ENCODE measurements around the gene AKT1S1.

DNA sequence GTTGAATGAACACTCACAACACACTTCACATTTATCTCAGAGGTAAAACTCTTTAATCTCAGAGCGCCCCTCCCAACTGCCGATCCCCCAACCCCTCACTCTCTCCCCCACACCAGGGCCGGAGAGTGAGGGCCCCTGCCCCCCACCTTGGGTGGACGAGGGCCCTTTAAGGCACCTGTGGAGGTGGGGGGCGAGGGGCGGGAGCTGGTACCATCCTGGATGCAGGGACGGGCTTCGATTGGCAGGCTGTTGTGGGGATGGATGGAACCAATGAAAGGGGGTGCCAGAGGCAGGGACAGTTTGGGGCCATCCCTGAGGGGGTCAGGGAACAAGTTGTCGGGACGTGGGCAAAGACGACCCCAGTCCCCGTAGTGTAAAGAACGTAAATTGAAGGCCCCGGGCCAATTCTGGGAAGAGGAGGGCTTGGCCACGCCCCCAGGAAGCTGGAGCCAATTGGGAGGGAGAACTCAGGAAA lies 8.1 kb downstream of the AKT1S1 start:
- TF ChIP-seq, protein P1, sequence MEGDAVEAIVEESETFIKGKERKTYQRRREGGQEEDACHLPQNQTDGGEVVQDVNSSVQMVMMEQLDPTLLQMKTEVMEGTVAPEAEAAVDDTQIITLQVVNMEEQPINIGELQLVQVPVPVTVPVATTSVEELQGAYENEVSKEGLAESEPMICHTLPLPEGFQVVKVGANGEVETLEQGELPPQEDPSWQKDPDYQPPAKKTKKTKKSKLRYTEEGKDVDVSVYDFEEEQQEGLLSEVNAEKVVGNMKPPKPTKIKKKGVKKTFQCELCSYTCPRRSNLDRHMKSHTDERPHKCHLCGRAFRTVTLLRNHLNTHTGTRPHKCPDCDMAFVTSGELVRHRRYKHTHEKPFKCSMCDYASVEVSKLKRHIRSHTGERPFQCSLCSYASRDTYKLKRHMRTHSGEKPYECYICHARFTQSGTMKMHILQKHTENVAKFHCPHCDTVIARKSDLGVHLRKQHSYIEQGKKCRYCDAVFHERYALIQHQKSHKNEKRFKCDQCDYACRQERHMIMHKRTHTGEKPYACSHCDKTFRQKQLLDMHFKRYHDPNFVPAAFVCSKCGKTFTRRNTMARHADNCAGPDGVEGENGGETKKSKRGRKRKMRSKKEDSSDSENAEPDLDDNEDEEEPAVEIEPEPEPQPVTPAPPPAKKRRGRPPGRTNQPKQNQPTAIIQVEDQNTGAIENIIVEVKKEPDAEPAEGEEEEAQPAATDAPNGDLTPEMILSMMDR (IDR thresholded peaks at IDR 0.05), result no peak
- TF ChIP-seq EZH2 (IDR thresholded peaks at IDR 0.05) (no peak), EZH2phosphoT487 (IDR thresholded peaks at IDR 0.05) (no peak)

Data from neural progenitor cell (in vitro differentiated cells).